ENCODE data around the gene KCNJ2. TPM values are rescaled to one million over a fixed set of nuclear protein-coding genes. Genes with fewer than 3 reads are reported as not detected.

Gene KCNJ2
- polyA plus RNA-seq, 1 donor (not counting 4 experiments of a cell fraction or from before 2014, with no cell fraction given), result 0.12 TPM

DNA sequence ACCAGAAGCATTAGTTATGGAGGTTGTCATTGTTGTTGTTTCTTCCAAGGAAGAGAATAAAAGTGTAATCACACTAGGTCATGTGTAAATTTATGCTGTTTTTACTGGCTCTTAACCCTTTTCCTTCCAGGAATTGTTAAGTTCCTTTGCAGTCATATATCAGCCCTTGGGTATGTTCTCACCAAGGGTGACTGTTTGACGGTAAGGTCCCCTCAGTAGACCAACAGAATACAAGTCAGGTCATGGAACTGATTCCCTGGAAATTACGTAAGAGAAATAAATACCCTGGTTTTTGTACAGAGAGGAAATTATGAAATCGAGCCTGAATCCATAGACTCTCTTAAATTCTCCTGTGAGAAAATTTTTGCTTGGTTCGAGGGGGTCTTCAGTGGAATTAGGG lies 11.2 kb upstream of the KCNJ2 start:
- no peak for FAIRE-seq
- no peak for TF ChIP-seq EZH2 (IDR thresholded peaks at IDR 0.05; ENCODE audit: low read length)
- TF ChIP-seq, protein P1, sequence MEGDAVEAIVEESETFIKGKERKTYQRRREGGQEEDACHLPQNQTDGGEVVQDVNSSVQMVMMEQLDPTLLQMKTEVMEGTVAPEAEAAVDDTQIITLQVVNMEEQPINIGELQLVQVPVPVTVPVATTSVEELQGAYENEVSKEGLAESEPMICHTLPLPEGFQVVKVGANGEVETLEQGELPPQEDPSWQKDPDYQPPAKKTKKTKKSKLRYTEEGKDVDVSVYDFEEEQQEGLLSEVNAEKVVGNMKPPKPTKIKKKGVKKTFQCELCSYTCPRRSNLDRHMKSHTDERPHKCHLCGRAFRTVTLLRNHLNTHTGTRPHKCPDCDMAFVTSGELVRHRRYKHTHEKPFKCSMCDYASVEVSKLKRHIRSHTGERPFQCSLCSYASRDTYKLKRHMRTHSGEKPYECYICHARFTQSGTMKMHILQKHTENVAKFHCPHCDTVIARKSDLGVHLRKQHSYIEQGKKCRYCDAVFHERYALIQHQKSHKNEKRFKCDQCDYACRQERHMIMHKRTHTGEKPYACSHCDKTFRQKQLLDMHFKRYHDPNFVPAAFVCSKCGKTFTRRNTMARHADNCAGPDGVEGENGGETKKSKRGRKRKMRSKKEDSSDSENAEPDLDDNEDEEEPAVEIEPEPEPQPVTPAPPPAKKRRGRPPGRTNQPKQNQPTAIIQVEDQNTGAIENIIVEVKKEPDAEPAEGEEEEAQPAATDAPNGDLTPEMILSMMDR (optimal IDR thresholded peaks at IDR 0.05 in 1 of 3, IDR thresholded peaks at IDR 0.05 in 1 of 3, conservative IDR thresholded peaks at IDR 0.05 in 1 of 3; ENCODE audit: extremely low read depth in 1 of 3, insufficient read depth in 2 of 3, low read length in 3 of 3), result no peak

DNA sequence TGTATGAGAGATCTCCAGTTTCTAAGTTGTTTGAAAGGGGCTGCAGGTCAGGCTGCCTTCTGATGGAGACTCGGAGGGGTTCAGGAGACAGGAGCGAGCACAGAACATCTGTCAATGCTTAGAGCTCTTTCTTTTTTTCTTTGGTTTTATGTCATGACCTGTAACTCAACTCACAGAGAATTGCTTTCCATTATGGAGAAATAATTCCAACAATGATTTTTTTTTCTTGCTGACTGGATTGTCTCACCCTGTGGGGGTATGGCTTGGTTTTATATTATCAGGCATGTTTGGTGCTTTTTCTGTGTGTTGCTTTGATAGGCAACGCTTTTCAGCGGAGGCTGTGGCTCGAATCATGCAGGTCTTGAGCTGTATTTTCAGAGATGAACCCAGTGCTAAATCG lies 10.7 kb upstream of the KCNJ2 start:
- no peak overlapping the region for H3K4me3 ChIP-seq (ENCODE audit: control insufficient read depth in 2 of 3, extremely low read depth in 1 of 3, insufficient read depth in 2 of 3, low read depth in 1 of 3, low read length in 3 of 3)
- TF ChIP-seq, protein P1 (optimal IDR thresholded peaks at IDR 0.05 in 1 of 3, IDR thresholded peaks at IDR 0.05 in 1 of 3, conservative IDR thresholded peaks at IDR 0.05 in 1 of 3; ENCODE audit: extremely low read depth in 1 of 3, insufficient read depth in 2 of 3, low read length in 3 of 3), result no peak
- no peak for TF ChIP-seq EZH2 (IDR thresholded peaks at IDR 0.05; ENCODE audit: low read length)
- no peaks in the 10 kb centered on the region for H3K9me1 ChIP-seq (ENCODE audit: control insufficient read depth, extremely low read depth, insufficient read depth, low read length)
- no peaks in the 10 kb centered on the region for H4K20me1 ChIP-seq (ENCODE audit: control insufficient read depth, extremely low read depth, insufficient read depth, low read length)
- no peak overlapping the region for H3K9ac ChIP-seq (ENCODE audit: control insufficient read depth, extremely low read depth, insufficient read depth, low read length)
- no peaks in the 10 kb centered on the region for H3K36me3 ChIP-seq (ENCODE audit: control insufficient read depth in 2 of 2, extremely low read depth in 1 of 2, insufficient read depth in 2 of 2, low read length in 2 of 2)
- no peaks in the 10 kb centered on the region for H3K9me3 ChIP-seq (ENCODE audit: control insufficient read depth, low read depth, low read length)
- H3K4me2 ChIP-seq (ENCODE audit: control insufficient read depth, extremely low read depth, insufficient read depth, low read depth, low read length), result no peak overlapping the region
- FAIRE-seq (no peak), DNase-seq (ENCODE audit: low read depth, low spot score) (no peak)
- no peak overlapping the region for H3K27ac ChIP-seq (ENCODE audit: control insufficient read depth, insufficient read depth, low read length)
- H3K27me3 ChIP-seq (ENCODE audit: control insufficient read depth, extremely low read depth, insufficient read depth, low read length), result no peaks in the 10 kb centered on the region
- H3K4me1 ChIP-seq (ENCODE audit: control insufficient read depth, extremely low read depth, insufficient read depth, low read length), result peaks cover 6% of the 10 kb centered on the region
- dilution Hi-C loops (cut with MboI; ENCODE audit: extremely low pct_ligation_motif_present, low sequenced_read_pairs), result no loop called here
- H3K79me2 ChIP-seq (ENCODE audit: control insufficient read depth, insufficient read depth, low read length), result no peaks in the 10 kb centered on the region
- H2AFZ ChIP-seq (ENCODE audit: control insufficient read depth, low read length), result no peak overlapping the region

More for the DNA sequence above, 11.2 kb upstream of the KCNJ2 start:
- Histone ChIP-seq H3K27ac (ENCODE audit: control insufficient read depth, insufficient read depth, low read length) (no peak overlapping the region), H3K4me2 (ENCODE audit: control insufficient read depth, extremely low read depth, insufficient read depth, low read depth, low read length) (no peak overlapping the region), H2AFZ (ENCODE audit: control insufficient read depth, low read length) (no peak overlapping the region), H3K36me3 (ENCODE audit: control insufficient read depth in 2 of 2, extremely low read depth in 1 of 2, insufficient read depth in 2 of 2, low read length in 2 of 2) (no peaks in the 10 kb centered on the region), H3K27me3 (ENCODE audit: control insufficient read depth, extremely low read depth, insufficient read depth, low read length) (no peaks in the 10 kb centered on the region), H3K9ac (ENCODE audit: control insufficient read depth, extremely low read depth, insufficient read depth, low read length) (no peak overlapping the region), H4K20me1 (ENCODE audit: control insufficient read depth, extremely low read depth, insufficient read depth, low read length) (no peaks in the 10 kb centered on the region), H3K9me3 (ENCODE audit: control insufficient read depth, low read depth, low read length) (no peaks in the 10 kb centered on the region), H3K4me3 (ENCODE audit: control insufficient read depth in 2 of 3, extremely low read depth in 1 of 3, insufficient read depth in 2 of 3, low read depth in 1 of 3, low read length in 3 of 3) (no peak overlapping the region), H3K4me1 (ENCODE audit: control insufficient read depth, extremely low read depth, insufficient read depth, low read length) (peaks cover 6% of the 10 kb centered on the region), H3K79me2 (ENCODE audit: control insufficient read depth, insufficient read depth, low read length) (no peaks in the 10 kb centered on the region), H3K9me1 (ENCODE audit: control insufficient read depth, extremely low read depth, insufficient read depth, low read length) (no peaks in the 10 kb centered on the region)
- DNase-seq (ENCODE audit: low read depth, low spot score), result no peak
- dilution Hi-C loops (cut with MboI; ENCODE audit: extremely low pct_ligation_motif_present, low sequenced_read_pairs), result no loop called here
